SK-N-SH treated with all-trans-retinoic acid at 6 μM for 48 hours (cell line): ENCODE data around the gene TLL1.

Experiments used
- ATAC-seq: fragments of 200-7000 bp; cut with Tn5 transposase; 3 replicates; pipeline ENCODE4 v1.9.1; 2020; ENCODE audit warnings: mild to moderate bottlenecking, moderate library complexity
- ARNTL ChIP-seq: fragments of 450-650 bp; formaldehyde crosslinking; IDR thresholded peaks from 2 replicates; pipeline ENCODE4 v1.5.0; 2020; ENCODE audit warnings: low read depth, mild to moderate bottlenecking, moderate library complexity, borderline replicate concordance
- BACH2 ChIP-seq: fragments of 250-450 bp; sonication (Bioruptor Pico); IDR thresholded peaks from 2 replicates; pipeline ENCODE4 v1.9.0; 2021; ENCODE audit warnings: mild to moderate bottlenecking, borderline replicate concordance
- CSDC2 ChIP-seq: fragments of 250-450 bp; sonication (Bioruptor Pico); IDR thresholded peaks from 2 replicates; pipeline ENCODE4 v1.5.0; 2020; ENCODE audit warnings: mild to moderate bottlenecking, moderate library complexity
- CSRNP3 ChIP-seq: fragments of 250-450 bp; sonication (Bioruptor Pico); IDR thresholded peaks from 2 replicates; pipeline ENCODE4 v1.5.1; 2021; ENCODE audit warnings: mild to moderate bottlenecking, moderate library complexity
- ESRRG ChIP-seq: fragments of 250-450 bp; sonication (Bioruptor Pico); IDR thresholded peaks from 2 replicates; pipeline ENCODE4 v1.6.1; 2021; ENCODE audit warnings: mild to moderate bottlenecking
- GLIS3 ChIP-seq: fragments of 250-450 bp; sonication (Bioruptor Pico); IDR thresholded peaks from 2 replicates; pipeline ENCODE4 v1.5.0; 2020; ENCODE audit warnings: mild to moderate bottlenecking, moderate library complexity
- ISL1 ChIP-seq: fragments of 250-450 bp; sonication (Bioruptor Pico); IDR thresholded peaks from 2 replicates; pipeline ENCODE4 v2.1.2; 2022; ENCODE audit warnings: mild to moderate bottlenecking, moderate library complexity
- OSR1 ChIP-seq: fragments of 250-450 bp; sonication (Bioruptor Pico); IDR thresholded peaks from 2 replicates; pipeline ENCODE4 v1.8.0; 2022; ENCODE audit warnings: moderate library complexity, mild to moderate bottlenecking, inconsistent platforms
- PATZ1 ChIP-seq: fragments of 250-450 bp; sonication (Bioruptor Pico); IDR thresholded peaks from 2 replicates; pipeline ENCODE4 v1.8.0; 2020; ENCODE audit warnings: mild to moderate bottlenecking, moderate library complexity, borderline replicate concordance
- PPARA ChIP-seq: fragments of 250-450 bp; sonication (Bioruptor Pico); IDR thresholded peaks from 2 replicates; pipeline ENCODE4 v1.5.0; 2020; ENCODE audit warnings: mild to moderate bottlenecking, borderline replicate concordance
- RARB ChIP-seq: fragments of 250-450 bp; sonication (Bioruptor Pico); IDR thresholded peaks from 2 replicates; pipeline ENCODE4 v1.8.0; 2021; ENCODE audit warnings: mild to moderate bottlenecking, moderate library complexity
- SNAI2 ChIP-seq: fragments of 250-450 bp; sonication (Bioruptor Pico); IDR thresholded peaks from 2 replicates; pipeline ENCODE4 v1.5.0; 2020; ENCODE audit warnings: mild to moderate bottlenecking, moderate library complexity
- TCF4 ChIP-seq: fragments of 250-450 bp; sonication (Bioruptor Pico); IDR thresholded peaks from 2 replicates; pipeline ENCODE4 v1.8.0; 2021; ENCODE audit warnings: mild to moderate bottlenecking, moderate library complexity, borderline replicate concordance
- TOX ChIP-seq: fragments of 250-450 bp; sonication (Bioruptor Pico); IDR thresholded peaks from 2 replicates; pipeline ENCODE4 v1.8.0; 2021; ENCODE audit warnings: mild to moderate bottlenecking, moderate library complexity, borderline replicate concordance
- ZC3H10 ChIP-seq: fragments of 250-450 bp; sonication (Bioruptor Pico); IDR thresholded peaks from 2 replicates; pipeline ENCODE4 v1.5.1; 2021; ENCODE audit warnings: mild to moderate bottlenecking, moderate library complexity
- ZFP3 ChIP-seq: fragments of 250-450 bp; sonication (Bioruptor Pico); IDR thresholded peaks from 2 replicates; pipeline ENCODE4 v1.5.0; 2020; ENCODE audit warnings: mild to moderate bottlenecking, moderate library complexity
- ZNF565 ChIP-seq: fragments of 450-650 bp; formaldehyde crosslinking; conservative IDR thresholded peaks from 2 replicates; pipeline ENCODE4 v1.5.0; 2020; ENCODE audit warnings: low read depth, mild to moderate bottlenecking, moderate library complexity
- ZNF70 ChIP-seq: fragments of 450-650 bp; formaldehyde crosslinking; IDR thresholded peaks from 2 replicates; pipeline ENCODE4 v1.5.0; 2020; ENCODE audit warnings: mild to moderate bottlenecking, moderate library complexity
- ZNF8 ChIP-seq: fragments of 450-650 bp; formaldehyde crosslinking; IDR thresholded peaks from 2 replicates; pipeline ENCODE4 v1.5.0; 2020; ENCODE audit warnings: mild to moderate bottlenecking, moderate library complexity
- TF ChIP-seq, protein P1 (sequence below): fragments of 250-450 bp; sonication (Bioruptor Pico); IDR thresholded peaks from 2 replicates; pipeline ENCODE4 v1.5.0; 2020; ENCODE audit warnings: mild to moderate bottlenecking, moderate library complexity
- TF ChIP-seq, protein P2 (sequence below): fragments of 250-450 bp; sonication (Bioruptor Pico); IDR thresholded peaks from 2 replicates; pipeline ENCODE4 v1.5.1; 2020; ENCODE audit warnings: low read depth, mild to moderate bottlenecking, moderate library complexity

The TLL1 gene

DNA sequence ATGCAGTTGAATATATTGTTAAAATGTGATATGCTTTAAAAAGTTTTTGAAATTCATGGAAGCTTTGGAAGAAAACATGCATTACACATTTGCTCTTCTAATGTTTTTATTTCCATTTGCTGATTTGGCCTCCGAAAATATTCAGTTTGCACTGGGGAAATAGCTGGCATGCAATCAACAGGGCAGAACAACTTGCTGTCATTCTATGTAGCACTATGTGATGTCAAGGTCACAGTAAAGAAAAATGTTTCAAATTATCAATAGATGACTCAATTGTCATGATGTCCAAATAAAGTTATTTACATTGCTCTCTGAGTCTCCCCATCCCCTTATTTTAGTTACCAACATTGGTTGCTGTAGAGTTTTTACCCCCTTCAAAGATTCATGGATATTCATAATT lies 119.2 kb downstream of the TLL1 start (continued):
- TF ChIP-seq ISL1 (CRISPR knock-in tag): no peak
- no peak for TF ChIP-seq SNAI2 (CRISPR knock-in tag)
- no peak for TF ChIP-seq GLIS3 (CRISPR knock-in tag)
- no peak for TF ChIP-seq ZNF8
- TF ChIP-seq, all 23 proteins: peak for 0

- TF ChIP-seq, protein P1, sequence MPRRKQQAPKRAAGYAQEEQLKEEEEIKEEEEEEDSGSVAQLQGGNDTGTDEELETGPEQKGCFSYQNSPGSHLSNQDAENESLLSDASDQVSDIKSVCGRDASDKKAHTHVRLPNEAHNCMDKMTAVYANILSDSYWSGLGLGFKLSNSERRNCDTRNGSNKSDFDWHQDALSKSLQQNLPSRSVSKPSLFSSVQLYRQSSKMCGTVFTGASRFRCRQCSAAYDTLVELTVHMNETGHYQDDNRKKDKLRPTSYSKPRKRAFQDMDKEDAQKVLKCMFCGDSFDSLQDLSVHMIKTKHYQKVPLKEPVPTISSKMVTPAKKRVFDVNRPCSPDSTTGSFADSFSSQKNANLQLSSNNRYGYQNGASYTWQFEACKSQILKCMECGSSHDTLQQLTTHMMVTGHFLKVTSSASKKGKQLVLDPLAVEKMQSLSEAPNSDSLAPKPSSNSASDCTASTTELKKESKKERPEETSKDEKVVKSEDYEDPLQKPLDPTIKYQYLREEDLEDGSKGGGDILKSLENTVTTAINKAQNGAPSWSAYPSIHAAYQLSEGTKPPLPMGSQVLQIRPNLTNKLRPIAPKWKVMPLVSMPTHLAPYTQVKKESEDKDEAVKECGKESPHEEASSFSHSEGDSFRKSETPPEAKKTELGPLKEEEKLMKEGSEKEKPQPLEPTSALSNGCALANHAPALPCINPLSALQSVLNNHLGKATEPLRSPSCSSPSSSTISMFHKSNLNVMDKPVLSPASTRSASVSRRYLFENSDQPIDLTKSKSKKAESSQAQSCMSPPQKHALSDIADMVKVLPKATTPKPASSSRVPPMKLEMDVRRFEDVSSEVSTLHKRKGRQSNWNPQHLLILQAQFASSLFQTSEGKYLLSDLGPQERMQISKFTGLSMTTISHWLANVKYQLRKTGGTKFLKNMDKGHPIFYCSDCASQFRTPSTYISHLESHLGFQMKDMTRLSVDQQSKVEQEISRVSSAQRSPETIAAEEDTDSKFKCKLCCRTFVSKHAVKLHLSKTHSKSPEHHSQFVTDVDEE (CRISPR knock-in tag): no peak
- TF ChIP-seq ARNTL (no peak), CSRNP3 (no peak), PPARA (no peak), OSR1 (CRISPR knock-in tag) (no peak), ZNF8 (no peak), ZNF565 (no peak)
- peak; percentile 85 for ATAC-seq
Observed at GRCh38 chr4:165994701-165995100, 121.7 kb downstream of the TLL1 start.

DNA sequence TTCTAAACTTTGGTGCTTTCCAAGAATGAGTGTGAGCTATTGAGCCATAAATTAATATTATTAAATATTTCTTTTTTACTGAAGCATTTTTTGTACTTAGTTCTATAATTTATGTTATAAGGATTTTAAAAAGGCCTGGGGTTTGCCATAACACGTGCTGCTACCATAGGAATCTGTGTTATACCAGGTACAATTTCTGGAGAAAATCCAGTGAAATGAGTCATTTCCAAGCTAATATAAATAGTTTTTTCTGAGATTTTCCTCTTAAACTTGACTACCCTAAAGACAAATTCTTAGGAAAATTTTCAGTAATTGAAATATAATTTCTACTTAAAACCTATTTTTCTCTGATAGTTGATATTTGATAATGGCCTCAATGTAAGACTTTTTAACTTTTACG lies 130.8 kb downstream of the TLL1 start:
- TF ChIP-seq BACH2 (CRISPR knock-in tag): no peak
- no peak for TF ChIP-seq ZNF565
- TF ChIP-seq TOX (CRISPR knock-in tag): no peak
- TF ChIP-seq OSR1 (CRISPR knock-in tag): no peak
- no peak for TF ChIP-seq PATZ1 (CRISPR knock-in tag)
- TF ChIP-seq SNAI2 (CRISPR knock-in tag): no peak
- TF ChIP-seq ZC3H10 (CRISPR knock-in tag): no peak
- no peak for TF ChIP-seq ZFP3
- no peak for TF ChIP-seq PPARA
- TF ChIP-seq TCF4 (CRISPR knock-in tag): no peak
- no peak for TF ChIP-seq ZNF70 (CRISPR knock-in tag)
- TF ChIP-seq RARB (CRISPR knock-in tag): no peak
- TF ChIP-seq, protein P2, sequence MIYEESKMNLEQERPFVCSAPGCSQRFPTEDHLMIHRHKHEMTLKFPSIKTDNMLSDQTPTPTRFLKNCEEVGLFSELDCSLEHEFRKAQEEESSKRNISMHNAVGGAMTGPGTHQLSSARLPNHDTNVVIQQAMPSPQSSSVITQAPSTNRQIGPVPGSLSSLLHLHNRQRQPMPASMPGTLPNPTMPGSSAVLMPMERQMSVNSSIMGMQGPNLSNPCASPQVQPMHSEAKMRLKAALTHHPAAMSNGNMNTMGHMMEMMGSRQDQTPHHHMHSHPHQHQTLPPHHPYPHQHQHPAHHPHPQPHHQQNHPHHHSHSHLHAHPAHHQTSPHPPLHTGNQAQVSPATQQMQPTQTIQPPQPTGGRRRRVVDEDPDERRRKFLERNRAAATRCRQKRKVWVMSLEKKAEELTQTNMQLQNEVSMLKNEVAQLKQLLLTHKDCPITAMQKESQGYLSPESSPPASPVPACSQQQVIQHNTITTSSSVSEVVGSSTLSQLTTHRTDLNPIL (CRISPR knock-in tag): no peak
- no peak for TF ChIP-seq ESRRG (CRISPR knock-in tag)
- TF ChIP-seq CSDC2 (CRISPR knock-in tag): no peak
- TF ChIP-seq ARNTL: no peak
- TF ChIP-seq, protein P1 (CRISPR knock-in tag): no peak
- no peak for TF ChIP-seq GLIS3 (CRISPR knock-in tag)
- TF ChIP-seq, all 23 proteins: peak for 0
- ATAC-seq: no peak
